H9 (cell line): ENCODE results near the gene TNNT1. TPM values are rescaled to one million over a fixed set of nuclear protein-coding genes. Genes with fewer than 3 reads are reported as not detected.
A peak's percentile ranks its signal among the peaks of the same experiment; 100 is the strongest.

Experiments
- DNase-seq: peaks from one replicate; pipeline ENCODE4 v3.0.0-alpha.2; 2017
- H2AFZ ChIP-seq: one replicate; pipeline ENCODE4 v1.6.1; 2013; ENCODE audit warnings: mild to moderate bottlenecking, low read length, control low read depth, moderate library complexity
- H2AK5ac ChIP-seq: 2 replicates; pipeline ENCODE4 v1.6.1; 2013; ENCODE audit warnings: low read length, control low read depth, mixed read lengths; ENCODE audit not compliant: insufficient read length
- H2BK120ac ChIP-seq: one replicate; pipeline ENCODE4 v1.6.1; 2013; ENCODE audit warnings: low read depth, mild to moderate bottlenecking, low read length, control low read depth, inconsistent platforms; ENCODE audit not compliant: poor library complexity, severe bottlenecking
- H2BK12ac ChIP-seq: 2 replicates; pipeline ENCODE4 v1.6.1; 2013; ENCODE audit warnings: low read length, control low read depth, mixed read lengths, low read depth; ENCODE audit not compliant: insufficient read length
- H2BK15ac ChIP-seq: 2 replicates; pipeline ENCODE4 v1.6.1; 2013; ENCODE audit warnings: low read depth, low read length, control low read depth
- H2BK20ac ChIP-seq: one replicate; pipeline ENCODE4 v1.6.1; 2013; ENCODE audit warnings: low read depth, mild to moderate bottlenecking, low read length, control low read depth, inconsistent platforms; ENCODE audit not compliant: poor library complexity, severe bottlenecking
- H2BK5ac ChIP-seq: 2 replicates; pipeline ENCODE4 v1.6.1; 2013; ENCODE audit warnings: low read length, control low read depth, mixed read lengths; ENCODE audit not compliant: insufficient read length
- H3K14ac ChIP-seq: 2 replicates; pipeline ENCODE4 v1.6.1; 2013; ENCODE audit warnings: low read length, control low read depth; ENCODE audit not compliant: insufficient read depth
- H3K18ac ChIP-seq: 2 replicates; pipeline ENCODE4 v1.6.1; 2013; ENCODE audit warnings: low read depth, mild to moderate bottlenecking, mixed read lengths, low read length, control low read depth; ENCODE audit not compliant: insufficient read length
- H3K23ac ChIP-seq: 2 replicates; pipeline ENCODE4 v1.6.1; 2013; ENCODE audit warnings: low read length, control low read depth, mixed read lengths, low read depth; ENCODE audit not compliant: insufficient read length
- H3K23me2 ChIP-seq: 2 replicates; pipeline ENCODE4 v1.6.1; 2013; ENCODE audit warnings: low read depth, mild to moderate bottlenecking, mixed read lengths, low read length, control low read depth; ENCODE audit not compliant: insufficient read length, poor library complexity, severe bottlenecking
- H3K27ac ChIP-seq: 2 replicates; pipeline ENCODE4 v1.5.1; 2013; ENCODE audit warnings: low read length, control low read depth, mixed read lengths, low read depth; ENCODE audit not compliant: insufficient read length
- H3K27me3 ChIP-seq: 2 replicates; pipeline ENCODE4 v1.6.1; 2013; ENCODE audit warnings: low read length, control low read depth, inconsistent platforms; ENCODE audit not compliant: insufficient read depth
- H3K4ac ChIP-seq: 2 replicates; pipeline ENCODE4 v1.6.1; 2013; ENCODE audit warnings: low read depth, mild to moderate bottlenecking, control low read depth, inconsistent platforms, low read length, moderate library complexity
- H3K4me1 ChIP-seq: 2 replicates; pipeline ENCODE4 v1.6.1; 2013; ENCODE audit warnings: low read length, control low read depth, inconsistent platforms; ENCODE audit not compliant: insufficient read depth
- H3K4me2 ChIP-seq: 2 replicates; pipeline ENCODE4 v1.6.1; 2013; ENCODE audit warnings: low read length, control low read depth, mixed read lengths; ENCODE audit not compliant: insufficient read length, insufficient read depth
- H3K56ac ChIP-seq: 2 replicates; pipeline ENCODE4 v1.6.1; 2013; ENCODE audit warnings: low read depth, mild to moderate bottlenecking, mixed read lengths, low read length, control low read depth; ENCODE audit not compliant: insufficient read length
- H3K79me1 ChIP-seq: 2 replicates; pipeline ENCODE4 v1.6.1; 2013; ENCODE audit warnings: low read depth, mild to moderate bottlenecking, moderate library complexity, low read length, control low read depth, inconsistent platforms; ENCODE audit not compliant: insufficient read depth, poor library complexity, severe bottlenecking
- H3K79me2 ChIP-seq: 2 replicates; pipeline ENCODE4 v1.6.1; 2013; ENCODE audit warnings: low read length, control low read depth, inconsistent platforms; ENCODE audit not compliant: insufficient read depth
- H3K9ac ChIP-seq: 2 replicates; pipeline ENCODE4 v1.6.1; 2013; ENCODE audit warnings: low read length, control low read depth, mixed read lengths; ENCODE audit not compliant: insufficient read length; ENCODE audit errors: extremely low read depth
- H3K9me3 ChIP-seq: one replicate; pipeline ENCODE4 v1.6.1; 2013; ENCODE audit warnings: low read depth, low read length, inconsistent platforms; ENCODE audit not compliant: control insufficient read depth
- H3T11ph ChIP-seq: one replicate; pipeline ENCODE4 v1.6.1; 2013; ENCODE audit warnings: mild to moderate bottlenecking, low read length, control low read depth, inconsistent platforms
- H4K20me1 ChIP-seq: one replicate; pipeline ENCODE4 v1.6.1; 2013; ENCODE audit not compliant: control insufficient read depth, insufficient read length, insufficient read depth
- H4K5ac ChIP-seq: 2 replicates; pipeline ENCODE4 v1.6.1; 2013; ENCODE audit warnings: low read depth, mild to moderate bottlenecking, mixed read lengths, low read length, control low read depth; ENCODE audit not compliant: insufficient read length
- H4K8ac ChIP-seq: replicated peaks from 2 replicates; pipeline ENCODE4 v1.6.1; 2013; ENCODE audit warnings: low read length, control low read depth, mixed read lengths, low read depth; ENCODE audit not compliant: insufficient read length
- H4K91ac ChIP-seq: 2 replicates; pipeline ENCODE4 v1.6.1; 2013; ENCODE audit warnings: low read depth, mild to moderate bottlenecking, moderate library complexity, mixed read lengths, low read length, control low read depth; ENCODE audit not compliant: insufficient read length
- H3K27ac Mint-ChIP-seq, 3 experiments: 2 replicates in 2 of 3; 3 replicates in 1 of 3; pipeline ENCODE4 v1.8.0; 2020 to 2021; ENCODE audit warnings: mixed read lengths in 3 of 3, mild to moderate bottlenecking in 1 of 3, moderate library complexity in 1 of 3
- H3K27me3 Mint-ChIP-seq: 2 replicates; pipeline ENCODE4 v1.8.0; 2021; ENCODE audit warnings: low read depth, mild to moderate bottlenecking, moderate library complexity, mixed read lengths
- H3K36me3 Mint-ChIP-seq, 3 experiments: 2 replicates in 2 of 3; 3 replicates in 1 of 3; pipeline ENCODE4 v1.8.0; 2020 to 2021; ENCODE audit warnings: low read depth in 3 of 3, mixed read lengths in 3 of 3; ENCODE audit not compliant: insufficient read depth in 1 of 3
- H3K4me1 Mint-ChIP-seq, 2 experiments: 2 replicates each; pipeline ENCODE4 v1.8.0; 2020; ENCODE audit warnings: mixed read lengths in 2 of 2
- H3K4me3 Mint-ChIP-seq, 2 experiments: 2 replicates in 1 of 2; 3 replicates in 1 of 2; pipeline ENCODE4 v1.8.0; 2020 to 2021; ENCODE audit warnings: mild to moderate bottlenecking in 2 of 2, mixed read lengths in 2 of 2, moderate library complexity in 1 of 2
- H3K9me3 Mint-ChIP-seq, 2 experiments: 2 replicates in 1 of 2; 3 replicates in 1 of 2; pipeline ENCODE4 v1.8.0; 2020; ENCODE audit warnings: mild to moderate bottlenecking in 2 of 2, mixed read lengths in 2 of 2, moderate library complexity in 1 of 2
- CTCF ChIP-seq: fragments of 200-600 bp; sonication (generic); conservative IDR thresholded peaks from 3 replicates; pipeline ENCODE4 v1.8.0; 2021; ENCODE audit warnings: antibody characterized with exemption, mild to moderate bottlenecking
- WGBS: extraction: QIAGEN DNeasy Blood & Tissue Kit; methylation state at CpG from one replicate; pipeline ENCODE4 v1.1.7; 2013; ENCODE audit warnings: missing lambda C conversion rate, low lambda C conversion rate, mixed read lengths; ENCODE audit not compliant: insufficient read length; ENCODE audit errors: extremely low coverage; 5-methylcytosine and 5-hydroxymethylcytosine counted together
- total RNA-seq: library from RNA; stranded (reverse); gene quantifications from 2 replicates; pipeline ENCODE4 v1.2.1, GENCODE V29; 2021

Gene TNNT1
- total RNA-seq, 1 experiment from 2014 or later = 127 TPM

GRCh38 chr19:55146705-55147273 is 2.2 kb downstream of the TNNT1 start:
- Histone ChIP-seq H3K23ac (no peak overlapping the region), H3K9ac (no peak overlapping the region), H3K27me3 (no peaks in the 10 kb centered on the region), H3K23me2 (no peaks in the 10 kb centered on the region), H3K4me1 (peaks cover 11% of the 10 kb centered on the region; the same call in 1 of the 2 replicates), H3K56ac (no peak overlapping the region), H3K27ac (no peak overlapping the region), H3K14ac (no peak overlapping the region), H2BK120ac (no peak overlapping the region), H4K5ac (no peak overlapping the region), H3K4me2 (peak overlapping the region; percentile 52), H2BK5ac (no peak overlapping the region), H3K79me2 (no peaks in the 10 kb centered on the region), H3T11ph (no peak overlapping the region), H4K8ac (no peak overlapping the region), H2BK20ac (no peak overlapping the region), H2AK5ac (no peak overlapping the region), H4K91ac (no peak overlapping the region), H3K9me3 (no peaks in the 10 kb centered on the region), H4K20me1 (no peaks in the 10 kb centered on the region), H2AFZ (no peak overlapping the region), H2BK12ac (no peak overlapping the region), H3K4ac (no peak overlapping the region), H3K18ac (no peak overlapping the region), H3K79me1 (peaks cover 3% of the 10 kb centered on the region), H2BK15ac (no peak overlapping the region)
- no CpG with 5 or more reads among the region's 27 CpGs for WGBS
- Mint-ChIP-seq H3K36me3 (peaks cover 14 to 33% (median 27%) of the 10 kb centered on the region in 3 experiments), H3K9me3 (no peaks in the 10 kb centered on the region; a peak in 2 of 5 replicates), H3K4me3 (peak overlapping the region; percentile 58 to 80), H3K27ac (peak overlapping the region in 2 of 3 experiments; percentile 44 to 88; a peak in 3 of 7 replicates), H3K4me1 (peaks cover 29 to 39% of the 10 kb centered on the region in 2 experiments), H3K27me3 (peaks cover 7% of the 10 kb centered on the region)
- TF ChIP-seq CTCF = no peak; the same call in 2 of the 3 replicates
- DNase-seq = peak; percentile 95
